Measurements from ENCODE around the gene TRIM67.

The TRIM67 gene

DNA sequence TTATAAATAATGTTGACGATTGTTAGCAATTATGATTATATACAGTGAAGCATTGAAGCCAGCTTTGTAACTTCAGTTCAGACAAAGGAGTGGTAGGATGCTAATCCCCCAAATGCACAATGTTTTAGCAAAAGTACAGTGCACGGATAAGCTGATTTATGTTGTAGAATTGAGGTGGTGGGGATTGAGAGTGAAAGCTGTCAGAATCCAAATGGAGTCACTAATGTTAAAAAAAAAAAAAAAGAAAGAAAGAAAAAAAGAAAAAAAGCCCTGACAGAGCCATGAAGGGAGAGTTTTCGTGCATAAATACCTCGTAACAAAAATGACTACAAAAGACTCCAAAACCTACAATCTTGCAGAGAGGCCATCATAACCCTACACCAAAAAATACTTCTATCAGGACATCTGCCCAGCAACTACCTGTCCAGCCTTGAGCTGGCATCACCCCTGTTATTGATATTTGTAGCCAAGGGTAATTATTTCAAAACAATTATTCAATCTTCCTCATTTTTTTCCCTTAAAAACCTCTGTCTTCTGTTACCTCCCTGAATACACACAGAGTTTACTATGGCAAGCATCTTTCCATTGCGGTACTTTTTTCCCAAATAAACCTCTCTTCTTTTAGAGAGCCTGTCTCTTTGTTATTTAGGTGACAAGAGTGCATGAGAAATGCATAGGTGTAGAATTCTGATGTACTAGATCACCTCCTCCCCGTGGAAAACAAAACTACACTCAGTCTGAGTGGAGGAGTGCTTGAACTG lies 2.5 kb upstream of the TRIM67 start:
- no peak for DNase-seq

- no peak for DNase-seq
Observed at GRCh38 chr1:231159963-231160761, 1.7 kb upstream of the TRIM67 start.

DNA sequence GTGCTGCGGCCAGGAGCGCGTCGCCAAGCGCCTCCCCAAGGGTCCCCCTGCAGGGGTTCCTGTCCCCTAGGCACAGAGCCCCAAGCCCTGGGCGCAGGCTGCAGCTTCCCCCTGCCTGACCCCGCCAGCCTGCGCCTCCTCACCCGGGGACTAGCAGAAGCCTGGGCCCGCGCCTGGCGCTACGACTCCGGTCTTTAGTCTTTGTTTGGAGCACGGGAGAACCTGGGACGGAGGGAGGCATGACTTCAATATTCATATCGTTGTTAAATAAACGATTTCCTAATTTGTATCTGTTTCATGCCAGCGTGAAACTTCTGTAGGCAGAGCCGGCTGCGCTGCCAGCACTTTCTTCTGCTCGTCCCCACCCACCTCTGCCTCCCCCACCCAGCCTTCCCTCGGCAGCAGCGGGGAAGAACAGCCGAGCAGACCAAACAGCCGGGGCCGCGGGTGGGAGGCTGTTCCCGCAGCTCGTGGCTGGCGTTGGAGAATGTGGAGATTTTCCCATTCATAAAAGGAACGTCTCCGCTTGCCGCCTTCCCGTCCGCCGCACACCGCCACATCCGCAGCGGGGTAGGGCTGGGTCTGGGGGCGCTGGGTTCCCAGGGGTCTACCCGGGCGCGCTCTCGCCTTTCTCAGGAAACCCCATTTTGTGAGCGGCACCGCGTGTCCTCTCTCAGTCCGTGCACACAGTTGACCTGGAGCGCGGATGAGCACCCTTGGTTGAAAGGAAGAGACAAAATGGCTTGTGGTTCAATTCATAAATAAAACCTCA lies 777 bp upstream of the TRIM67 start:
- peak; percentile 81 for DNase-seq

- DNase-seq: peak; percentile 85
Observed at GRCh38 chr1:231162297-231162969, 575 bp downstream of the TRIM67 start.

- DNase-seq: peak; percentile 65
Observed at GRCh38 chr1:231162970-231163829, 1.3 kb downstream of the TRIM67 start.

- no peak for DNase-seq
Observed at GRCh38 chr1:231163830-231164427, 2.1 kb downstream of the TRIM67 start.

- DNase-seq: no peak
Observed at GRCh38 chr1:231165371-231165770, 3.5 kb downstream of the TRIM67 start.

GRCh38 chr1:231166398-231166797 lies 4.5 kb downstream of the TRIM67 start:
- DNase-seq: no peak

- DNase-seq: no peak
Observed at GRCh38 chr1:231170875-231171274, 9.0 kb downstream of the TRIM67 start.

- DNase-seq: no peak
Observed at GRCh38 chr1:231171623-231172197, 9.9 kb downstream of the TRIM67 start.

- no peak for DNase-seq
Observed at GRCh38 chr1:231172411-231172810, 10.6 kb downstream of the TRIM67 start.

- no peak for DNase-seq
Observed at GRCh38 chr1:231176421-231176820, 14.6 kb downstream of the TRIM67 start.

GRCh38 chr1:231177226-231177625 lies 15.4 kb downstream of the TRIM67 start:
- no peak for DNase-seq

GRCh38 chr1:231177936-231178335 lies 16.1 kb downstream of the TRIM67 start:
- DNase-seq: no peak

DNA sequence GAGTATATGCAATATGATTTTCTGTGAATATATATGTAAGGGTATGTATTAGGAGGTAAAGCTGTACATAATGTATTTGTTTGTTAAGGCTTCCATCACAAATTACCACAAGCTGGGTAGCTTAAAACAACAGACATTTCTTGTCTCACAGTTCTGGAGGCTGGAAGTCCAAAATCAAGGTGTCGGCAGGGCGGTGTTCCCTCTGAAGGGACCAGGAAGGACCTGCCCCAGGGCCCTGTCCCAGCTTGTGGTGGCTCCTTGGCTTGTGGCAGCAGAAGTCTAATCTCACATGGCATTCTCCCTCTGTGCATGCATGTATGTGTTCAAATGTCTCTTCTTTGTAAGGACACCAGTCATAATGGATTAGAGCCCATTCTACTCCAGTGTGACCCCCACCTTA lies 17.1 kb downstream of the TRIM67 start:
- no peak for DNase-seq

DNA sequence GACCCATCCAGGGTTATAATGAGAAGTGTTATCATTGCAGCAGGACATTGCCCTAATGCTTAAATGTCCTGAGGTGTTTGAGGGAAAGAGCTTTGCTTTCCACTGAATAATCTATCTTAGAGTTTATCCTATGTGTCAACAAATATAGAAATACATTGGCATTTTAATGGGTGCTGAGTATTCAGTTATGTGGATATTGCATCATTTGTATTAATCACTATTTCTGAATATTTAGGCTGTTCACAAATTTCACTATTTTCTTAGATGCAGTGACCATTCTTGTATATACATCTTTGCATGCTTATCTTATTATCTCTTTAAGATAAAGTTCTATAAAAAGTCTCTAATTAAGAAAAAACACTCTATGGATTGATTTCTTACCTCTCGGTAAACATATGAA lies 18.2 kb downstream of the TRIM67 start:
- DNase-seq: no peak

DNA sequence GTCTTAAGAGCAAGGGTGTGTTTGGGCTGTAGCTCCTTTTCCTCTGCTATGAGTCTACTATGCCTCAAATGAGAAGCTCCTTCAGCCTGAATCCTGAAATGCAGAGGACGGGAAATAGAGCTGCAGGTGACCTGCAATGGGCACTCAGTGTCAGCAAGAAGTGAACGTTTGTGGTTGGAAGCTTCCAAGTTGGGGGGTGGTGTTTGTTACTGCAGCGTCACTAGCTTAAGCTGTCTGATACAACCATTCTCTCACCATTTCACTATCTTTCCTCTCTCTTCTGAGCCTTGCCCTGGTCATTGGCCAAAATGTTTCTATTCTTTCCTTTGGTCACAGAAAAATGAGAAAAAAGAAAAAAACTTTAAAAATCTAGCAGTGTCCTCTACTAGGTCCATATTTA lies 19.4 kb downstream of the TRIM67 start:
- DNase-seq: no peak

DNA sequence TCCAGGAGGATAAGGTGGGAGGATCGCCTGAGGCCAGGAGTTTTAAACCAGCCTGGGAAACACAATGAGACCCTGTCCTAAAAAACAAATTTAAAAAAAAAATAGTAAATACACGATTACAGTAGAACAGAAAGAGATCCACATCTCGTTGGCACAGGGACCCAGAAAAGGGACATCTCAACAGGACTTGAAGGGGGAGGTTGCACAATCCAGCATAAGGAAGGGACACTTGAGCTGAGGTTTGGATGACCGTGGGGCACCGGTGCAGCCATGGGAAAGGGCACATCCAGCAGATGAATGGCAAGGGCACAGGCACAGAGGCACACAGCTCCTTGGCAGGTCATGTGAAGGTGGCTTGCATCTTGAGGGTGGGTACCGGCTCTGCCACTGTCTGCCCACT lies 20.5 kb downstream of the TRIM67 start:
- DNase-seq: no peak

GRCh38 chr1:231183639-231184590 lies 22.1 kb downstream of the TRIM67 start:
- DNase-seq: no peak

DNA sequence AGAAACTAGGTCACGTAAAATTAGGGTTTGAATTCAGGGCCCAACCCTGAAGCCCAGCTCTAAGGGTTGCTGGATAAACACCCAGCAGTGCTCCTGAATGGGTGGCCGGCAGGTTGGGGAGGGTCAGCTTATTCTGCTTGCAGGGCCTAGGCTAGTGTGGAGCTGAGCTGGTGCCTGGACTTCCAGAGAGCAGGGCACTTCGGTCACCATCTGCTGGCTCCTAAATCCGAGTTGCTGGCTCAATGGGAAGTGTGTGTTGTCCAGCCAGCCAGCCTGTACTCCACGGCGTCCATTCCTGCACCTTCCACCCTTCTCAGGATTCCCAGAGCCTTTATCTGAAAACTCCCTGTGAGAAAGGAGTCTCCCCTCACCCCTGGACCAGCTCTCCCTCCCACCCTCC lies 23.0 kb downstream of the TRIM67 start:
- no peak for DNase-seq

Measured in eye (tissue), 1 donor.